ENCODE measurements around the gene PIAS4.
A peak's percentile ranks its signal among the peaks of the same experiment; 100 is the strongest.

The PIAS4 gene

DNA sequence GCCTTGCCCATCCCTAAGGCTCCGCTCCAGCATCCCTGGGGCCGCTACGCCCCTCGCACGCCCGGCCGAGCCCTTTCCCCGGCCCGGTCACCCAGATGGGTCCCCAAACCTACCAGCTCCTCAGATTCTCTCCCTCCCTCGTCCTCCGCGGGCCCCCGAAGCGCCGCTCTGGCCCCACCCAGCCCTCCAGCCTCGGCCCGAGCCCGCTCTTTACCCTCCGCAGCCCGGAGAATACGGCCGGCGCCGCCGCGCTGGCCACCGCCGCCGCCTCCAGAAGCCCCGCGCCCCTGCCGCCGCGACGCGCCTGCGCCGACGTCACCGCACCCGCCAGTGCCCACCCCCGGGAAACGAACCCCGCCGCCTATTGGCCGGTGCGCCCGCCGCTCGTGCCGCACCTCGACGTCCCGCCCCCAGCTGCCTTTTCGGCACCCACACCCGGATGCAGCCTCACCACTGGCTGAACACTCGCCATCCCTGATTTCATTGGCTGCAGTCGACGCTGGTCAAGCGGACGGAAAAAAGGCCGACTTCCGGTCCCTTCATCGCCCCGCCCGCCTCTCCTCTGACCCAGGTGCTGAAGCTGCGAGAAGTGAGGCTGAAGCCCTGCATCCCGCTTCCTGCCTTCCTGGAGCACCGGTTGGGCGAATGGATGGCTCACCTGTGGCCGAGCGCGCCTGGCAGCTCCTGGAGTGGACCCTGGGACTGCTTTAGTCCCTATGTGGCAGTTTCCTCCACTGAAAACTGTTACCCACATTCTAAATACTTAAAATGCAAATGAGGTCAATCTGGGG, 36.5 kb upstream of the PIAS4 start, which contains the start of gene DAPK3:
Gene DAPK3, minus strand, starts transcription at position 292 of the 791 bp plus-strand sequence. CDS start 1,364 bp downstream, outside the sequence.
- TF ChIP-seq CTCF (IDR thresholded peaks at IDR 0.05; ENCODE audit: low read depth, low read length, missing control alignments): no peak
- DNase-seq (ENCODE audit: low read depth): peak; percentile 96

DNA sequence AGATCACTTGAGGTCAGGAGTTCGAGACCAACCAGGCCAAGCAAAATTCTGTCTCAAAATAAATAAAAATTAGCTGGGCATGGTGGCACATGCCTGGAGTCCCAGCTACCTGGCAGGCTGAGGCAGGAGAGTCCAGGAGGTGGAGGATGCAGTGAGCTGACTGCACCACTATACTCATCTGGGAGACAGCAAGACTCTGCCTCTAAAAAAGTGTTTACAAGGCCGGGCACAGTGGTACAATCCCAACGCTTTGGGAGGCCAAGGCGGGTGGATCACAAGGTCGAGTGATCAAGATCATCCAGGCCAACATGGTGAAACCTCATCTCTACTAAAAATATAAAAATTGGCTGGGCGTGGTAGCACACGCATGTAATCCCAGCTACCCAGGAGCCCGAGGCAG, 32.4 kb upstream of the PIAS4 start:
- no peak overlapping the region for H3K4me3 ChIP-seq (ENCODE audit: low read depth, low read length)
- no peak for DNase-seq (ENCODE audit: low read depth)
- no peak for TF ChIP-seq CTCF (IDR thresholded peaks at IDR 0.05; ENCODE audit: low read depth, low read length, missing control alignments)

More for the DNA sequence above, 36.5 kb upstream of the PIAS4 start, which contains the start of gene DAPK3:
- peak within 1 kb of the TSS; percentile 80 for H3K4me3 ChIP-seq (ENCODE audit: low read depth, low read length)

DNA sequence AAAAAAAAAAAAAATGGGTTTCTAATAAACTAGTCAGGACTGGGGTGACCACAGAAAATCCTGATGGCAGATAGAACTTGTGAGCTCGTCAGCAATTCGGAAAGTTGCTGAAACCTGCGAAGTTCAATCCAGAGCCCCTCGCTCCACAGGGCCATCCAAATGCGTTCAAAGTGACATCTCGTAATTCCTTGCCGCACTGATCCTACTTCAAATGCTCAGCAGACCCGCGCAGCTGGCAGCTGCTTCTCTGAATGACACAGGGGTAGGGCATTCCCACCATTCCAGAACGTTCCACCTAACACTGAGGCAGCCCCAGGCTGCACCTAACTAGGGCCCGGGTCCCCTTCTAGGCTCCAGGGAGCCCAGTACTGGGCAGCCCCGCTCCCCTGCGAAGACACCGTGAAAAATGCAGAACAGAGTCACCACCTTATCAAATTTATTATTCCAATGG, 31.9 kb upstream of the PIAS4 start:
- no peak overlapping the region for H3K4me3 ChIP-seq (ENCODE audit: low read depth, low read length)
- no peak for DNase-seq (ENCODE audit: low read depth)
- TF ChIP-seq CTCF (IDR thresholded peaks at IDR 0.05; ENCODE audit: low read depth, low read length, missing control alignments): no peak

GRCh38 chr19:3976495-3977241, 30.9 kb upstream of the PIAS4 start:
- TF ChIP-seq CTCF (IDR thresholded peaks at IDR 0.05; ENCODE audit: low read depth, low read length, missing control alignments): no peak
- no peak overlapping the region for H3K4me3 ChIP-seq (ENCODE audit: low read depth, low read length)
- no peak for DNase-seq (ENCODE audit: low read depth)

- TF ChIP-seq CTCF (IDR thresholded peaks at IDR 0.05; ENCODE audit: low read depth, low read length, missing control alignments): peak; percentile 14
- DNase-seq (ENCODE audit: low read depth): no peak
Measured at GRCh38 chr19:3977242-3978143, 30.0 kb upstream of the PIAS4 start.

DNA sequence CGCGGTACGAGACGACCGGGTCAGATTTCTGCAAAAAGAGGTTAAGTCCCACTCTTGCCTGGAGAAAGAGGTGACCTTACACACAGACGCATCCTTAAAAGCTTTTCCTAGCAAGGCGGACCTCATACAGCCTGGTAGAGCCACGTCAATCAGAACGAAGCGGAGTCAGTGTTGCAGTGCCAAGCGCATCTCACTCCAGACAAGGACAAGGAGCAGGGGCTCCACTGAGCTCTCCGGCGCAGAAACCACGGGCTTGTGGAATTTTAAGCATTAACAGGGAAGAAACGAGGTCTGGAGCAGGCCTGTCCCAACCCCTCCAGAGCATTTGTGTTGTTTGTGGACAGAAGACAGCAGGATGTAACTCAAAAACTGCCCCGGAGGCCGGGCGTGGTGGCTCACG, 29.4 kb upstream of the PIAS4 start:
- no peak overlapping the region for H3K4me3 ChIP-seq (ENCODE audit: low read depth, low read length)
- no peak for DNase-seq (ENCODE audit: low read depth)
- no peak for TF ChIP-seq CTCF (IDR thresholded peaks at IDR 0.05; ENCODE audit: low read depth, low read length, missing control alignments)

More at GRCh38 chr19:3977242-3978143, 30.0 kb upstream of the PIAS4 start:
- H3K4me3 ChIP-seq (ENCODE audit: low read depth, low read length): no peak overlapping the region

Measured in GM12864 (cell line).